Effector memory CD4-positive, alpha-beta T cell (primary cell): ENCODE results near the gene RASA3.

Experiments
- DNase-seq, 3 donors: peaks; one replicate each; pipeline ENCODE4 v3.0.0-alpha.2; 2020
- H3K27ac ChIP-seq: 2 replicates; pipeline ENCODE4 v1.7.0; 2013; ENCODE audit warnings: mild to moderate bottlenecking, low read length, moderate library complexity; ENCODE audit not compliant: insufficient read depth, poor library complexity, severe bottlenecking
- H3K27me3 ChIP-seq: replicated peaks from 2 replicates; pipeline ENCODE4 v1.7.0; 2013; ENCODE audit warnings: mild to moderate bottlenecking, low read length; ENCODE audit not compliant: insufficient read depth, control insufficient read depth, poor library complexity, severe bottlenecking
- H3K36me3 ChIP-seq: 2 replicates; pipeline ENCODE4 v1.7.0; 2013; ENCODE audit warnings: mild to moderate bottlenecking, low read length, moderate library complexity; ENCODE audit not compliant: control insufficient read depth, insufficient read depth
- H3K4me1 ChIP-seq: 2 replicates; pipeline ENCODE4 v1.7.0; 2013; ENCODE audit warnings: low read length, mild to moderate bottlenecking; ENCODE audit not compliant: control insufficient read depth, insufficient read depth, poor library complexity, severe bottlenecking
- H3K4me3 ChIP-seq: 2 replicates; pipeline ENCODE4 v1.7.0; 2013; ENCODE audit warnings: low read length, low read depth, mild to moderate bottlenecking; ENCODE audit not compliant: insufficient read depth, poor library complexity, severe bottlenecking
- H3K9me3 ChIP-seq: 2 replicates; pipeline ENCODE4 v1.7.0; 2013; ENCODE audit warnings: mild to moderate bottlenecking, low read length, moderate library complexity; ENCODE audit not compliant: control insufficient read depth

The RASA3 gene

GRCh38 chr13:113997845-113998751 is 134.3 kb downstream of the RASA3 start:
- no peak overlapping the region for H3K4me3 ChIP-seq
- H3K36me3 ChIP-seq: peaks cover 85% of the 10 kb centered on the region
- no peak overlapping the region for H3K27ac ChIP-seq
- DNase-seq: no peak
- H3K27me3 ChIP-seq: no peaks in the 10 kb centered on the region
- H3K9me3 ChIP-seq: no peaks in the 10 kb centered on the region
- H3K4me1 ChIP-seq: no peaks in the 10 kb centered on the region

GRCh38 chr13:113996912-113997745 is 135.3 kb downstream of the RASA3 start:
- Histone ChIP-seq H3K27me3 (no peaks in the 10 kb centered on the region), H3K27ac (no peak overlapping the region), H3K36me3 (peaks cover 85% of the 10 kb centered on the region), H3K9me3 (no peaks in the 10 kb centered on the region), H3K4me3 (no peak overlapping the region), H3K4me1 (no peaks in the 10 kb centered on the region)
- DNase-seq: no peak

- H3K27me3 ChIP-seq: no peaks in the 10 kb centered on the region
- no peak overlapping the region for H3K27ac ChIP-seq
- no peak overlapping the region for H3K4me3 ChIP-seq
- no peak for DNase-seq
- no peaks in the 10 kb centered on the region for H3K9me3 ChIP-seq
- H3K4me1 ChIP-seq: no peaks in the 10 kb centered on the region
- H3K36me3 ChIP-seq: peaks cover 85% of the 10 kb centered on the region
Observed at GRCh38 chr13:113996081-113996911, 136.1 kb downstream of the RASA3 start.

- Histone ChIP-seq H3K9me3 (no peaks in the 10 kb centered on the region), H3K27me3 (no peaks in the 10 kb centered on the region), H3K4me3 (no peak overlapping the region), H3K27ac (no peak overlapping the region), H3K36me3 (peaks cover 85% of the 10 kb centered on the region), H3K4me1 (no peaks in the 10 kb centered on the region)
- no peak for DNase-seq
Observed at GRCh38 chr13:113995051-113995601, 137.3 kb downstream of the RASA3 start.

GRCh38 chr13:113992276-113993005 is 140.0 kb downstream of the RASA3 start:
- Histone ChIP-seq H3K27me3 (no peaks in the 10 kb centered on the region), H3K27ac (no peak overlapping the region), H3K4me1 (no peaks in the 10 kb centered on the region), H3K4me3 (no peak overlapping the region), H3K9me3 (no peaks in the 10 kb centered on the region), H3K36me3 (peaks cover 70% of the 10 kb centered on the region)
- DNase-seq: no peak

GRCh38 chr13:113991676-113992179 is 140.7 kb downstream of the RASA3 start:
- peaks cover 63% of the 10 kb centered on the region for H3K36me3 ChIP-seq
- H3K9me3 ChIP-seq: no peaks in the 10 kb centered on the region
- H3K27ac ChIP-seq: no peak overlapping the region
- H3K27me3 ChIP-seq: no peaks in the 10 kb centered on the region
- no peak for DNase-seq
- no peak overlapping the region for H3K4me3 ChIP-seq
- H3K4me1 ChIP-seq: no peaks in the 10 kb centered on the region

GRCh38 chr13:113991191-113991669 is 141.2 kb downstream of the RASA3 start:
- Histone ChIP-seq H3K27ac (no peak overlapping the region), H3K9me3 (no peaks in the 10 kb centered on the region)

GRCh38 chr13:113990321-113990837 is 142.0 kb downstream of the RASA3 start:
- Histone ChIP-seq H3K36me3 (peaks cover 52% of the 10 kb centered on the region), H3K9me3 (no peaks in the 10 kb centered on the region), H3K27me3 (no peaks in the 10 kb centered on the region), H3K4me3 (no peak overlapping the region), H3K4me1 (no peaks in the 10 kb centered on the region), H3K27ac (no peak overlapping the region)
- DNase-seq: no peak

More at GRCh38 chr13:113991191-113991669, 141.2 kb downstream of the RASA3 start:
- no peaks in the 10 kb centered on the region for H3K4me1 ChIP-seq
- H3K27me3 ChIP-seq: no peaks in the 10 kb centered on the region
- peaks cover 58% of the 10 kb centered on the region for H3K36me3 ChIP-seq
- no peak for DNase-seq
- H3K4me3 ChIP-seq: no peak overlapping the region
